Esophagus squamous epithelium (tissue), 4 donors: Measurements from ENCODE around the gene C3orf70.

Experiments
- POLR2A ChIP-seq, 4 donors: fragments of 450-650 bp; IDR thresholded peaks; one replicate each; pipeline ENCODE4 v1.6.1; 2017; ENCODE audit warnings: antibody characterized with exemption in 4 of 4, mild to moderate bottlenecking in 4 of 4, moderate library complexity in 3 of 4
- TF ChIP-seq, protein P1 (sequence below), 6 experiments: fragments of 450-650 bp in 4 of 6; fragments of 200-600 bp in 2 of 6; sonication (generic) in 2 of 6; IDR thresholded peaks; one replicate each; pipeline ENCODE4 v1.5.1; 2016 to 2019; ENCODE audit warnings: antibody characterized with exemption in 6 of 6, mild to moderate bottlenecking in 4 of 6, moderate library complexity in 4 of 6

DNA sequence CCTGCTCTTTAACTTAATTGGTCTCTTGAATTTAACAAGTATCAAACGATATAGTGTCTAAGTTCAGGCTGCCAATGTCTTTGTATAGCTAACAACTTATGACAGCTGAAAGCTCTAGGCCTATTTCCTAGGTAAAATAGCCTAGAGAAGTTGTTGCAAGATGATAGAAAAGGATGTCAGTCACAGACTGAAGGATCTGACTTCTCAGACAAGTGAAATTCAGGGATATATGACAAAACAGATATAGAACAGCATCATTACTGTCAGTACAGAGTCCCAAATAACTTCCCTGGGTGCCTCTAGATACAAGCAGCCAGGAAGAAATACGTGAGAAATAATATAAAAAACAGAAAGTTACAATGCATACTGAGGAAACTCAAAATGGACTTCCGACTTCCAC, 26.7 kb downstream of the C3orf70 start:
- TF ChIP-seq POLR2A (IDR thresholded peaks at IDR 0.05), result no peak
- TF ChIP-seq, protein P1, sequence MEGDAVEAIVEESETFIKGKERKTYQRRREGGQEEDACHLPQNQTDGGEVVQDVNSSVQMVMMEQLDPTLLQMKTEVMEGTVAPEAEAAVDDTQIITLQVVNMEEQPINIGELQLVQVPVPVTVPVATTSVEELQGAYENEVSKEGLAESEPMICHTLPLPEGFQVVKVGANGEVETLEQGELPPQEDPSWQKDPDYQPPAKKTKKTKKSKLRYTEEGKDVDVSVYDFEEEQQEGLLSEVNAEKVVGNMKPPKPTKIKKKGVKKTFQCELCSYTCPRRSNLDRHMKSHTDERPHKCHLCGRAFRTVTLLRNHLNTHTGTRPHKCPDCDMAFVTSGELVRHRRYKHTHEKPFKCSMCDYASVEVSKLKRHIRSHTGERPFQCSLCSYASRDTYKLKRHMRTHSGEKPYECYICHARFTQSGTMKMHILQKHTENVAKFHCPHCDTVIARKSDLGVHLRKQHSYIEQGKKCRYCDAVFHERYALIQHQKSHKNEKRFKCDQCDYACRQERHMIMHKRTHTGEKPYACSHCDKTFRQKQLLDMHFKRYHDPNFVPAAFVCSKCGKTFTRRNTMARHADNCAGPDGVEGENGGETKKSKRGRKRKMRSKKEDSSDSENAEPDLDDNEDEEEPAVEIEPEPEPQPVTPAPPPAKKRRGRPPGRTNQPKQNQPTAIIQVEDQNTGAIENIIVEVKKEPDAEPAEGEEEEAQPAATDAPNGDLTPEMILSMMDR (IDR thresholded peaks at IDR 0.05), result no peak
